Caco-2 (cell line): ENCODE data around the gene GPC1. TPM values are rescaled to one million over a fixed set of nuclear protein-coding genes. Genes with fewer than 3 reads are reported as not detected.

Experiments used
- BruUV-seq: library from RNA; stranded (reverse); fragments of 400-500 nt; replicated peaks from 2 replicates; lab custom pipeline; 2021; lab: Mats Ljungman, UMichigan
- CTCF ChIA-PET: fragments of 300-600 bp; sonication (Branson Sonifier 250); formaldehyde crosslinking; loops from one replicate; lab custom pipeline; 2022; ENCODE audit warnings: antibody characterized with exemption; lab: Charles Lee
- POLR2A ChIA-PET: fragments of 300-600 bp; sonication (Branson Sonifier 250); formaldehyde crosslinking; loops from one replicate; lab custom pipeline; 2022; ENCODE audit warnings: antibody characterized with exemption; lab: Charles Lee
- DNase-seq, 2 experiments: peaks; one replicate each; pipeline versions ENCODE4 v3.0.0 to v3.0.0-alpha.2; 2020 to 2022
- H3K27me3 ChIP-seq: replicated peaks from 2 replicates; pipeline ENCODE4 v1.6.0; 2011; ENCODE audit warnings: low read length; ENCODE audit not compliant: control insufficient read depth, insufficient read depth
- H3K36me3 ChIP-seq: 2 replicates; pipeline ENCODE4 v1.5.1; 2011; ENCODE audit warnings: low read length; ENCODE audit not compliant: control insufficient read depth, insufficient read depth
- H3K4me1 ChIP-seq: fragments of 250-450 bp; sonication (Bioruptor Pico); 2 replicates; pipeline ENCODE4 v1.5.1; 2020; ENCODE audit warnings: mild to moderate bottlenecking
- H3K4me3 ChIP-seq: 2 replicates; pipeline ENCODE4 v1.5.1; 2011; ENCODE audit warnings: low read depth, mild to moderate bottlenecking, control low read depth, low read length
- H3K9me3 ChIP-seq: fragments of 250-450 bp; sonication (Bioruptor Pico); 2 replicates; pipeline ENCODE4 v1.5.1; 2020; ENCODE audit warnings: mild to moderate bottlenecking, moderate library complexity
- H3K27ac Mint-ChIP-seq: one replicate; pipeline ENCODE4 v1.8.0; 2022; ENCODE audit warnings: mixed read lengths; ENCODE audit not compliant: unreplicated experiment
- H3K27me3 Mint-ChIP-seq: one replicate; pipeline ENCODE4 v1.8.0; 2022; ENCODE audit warnings: mixed read lengths; ENCODE audit not compliant: insufficient read depth, unreplicated experiment
- H3K36me3 Mint-ChIP-seq: one replicate; pipeline ENCODE4 v1.8.0; 2022; ENCODE audit warnings: mild to moderate bottlenecking, mixed read lengths; ENCODE audit not compliant: insufficient read depth, unreplicated experiment
- H3K4me1 Mint-ChIP-seq: one replicate; pipeline ENCODE4 v1.8.0; 2022; ENCODE audit warnings: low read depth, mixed read lengths; ENCODE audit not compliant: unreplicated experiment
- H3K4me3 Mint-ChIP-seq: one replicate; pipeline ENCODE4 v1.8.0; 2022; ENCODE audit warnings: mild to moderate bottlenecking, moderate library complexity, mixed read lengths; ENCODE audit not compliant: unreplicated experiment
- H3K9me3 Mint-ChIP-seq: one replicate; pipeline ENCODE4 v1.8.0; 2022; ENCODE audit warnings: mixed read lengths; ENCODE audit not compliant: unreplicated experiment
- CTCF ChIP-seq, 2 experiments: fragments of 200-600 bp in 1 of 2; IDR thresholded peaks; 1 replicate in 1 of 2; 2 replicates in 1 of 2; pipeline versions ENCODE4 v1.5.1 to v1.8.0; 2011 to 2022; ENCODE audit warnings: antibody characterized with exemption in 1 of 2, control low read depth in 1 of 2, inconsistent platforms in 1 of 2, low read depth in 1 of 2, low read length in 1 of 2, mild to moderate bottlenecking in 1 of 2, moderate library complexity in 1 of 2; ENCODE audit not compliant: insufficient read depth in 1 of 2, severe bottlenecking in 1 of 2, unreplicated experiment in 1 of 2
- intact Hi-C: fragments of 100-400 bp; cut with micrococcal nuclease; formaldehyde crosslinking; loops from one replicate; pipeline ENCODE4 v1.10.0; 2022; ENCODE audit not compliant: unreplicated experiment
- total RNA-seq: library from RNA; stranded (reverse); gene quantifications from 2 replicates; pipeline ENCODE4 v1.2.3, GENCODE V29; 2022

Gene GPC1
- total RNA-seq, 1 experiment from 2014 or later, result 45.2 TPM

- H3K4me3 ChIP-seq, result no peak overlapping the region
- Mint-ChIP-seq H3K27ac (no peak overlapping the region), H3K4me1 (no peaks in the 10 kb centered on the region), H3K4me3 (no peak overlapping the region), H3K36me3 (no peaks in the 10 kb centered on the region), H3K9me3 (no peaks in the 10 kb centered on the region), H3K27me3 (no peaks in the 10 kb centered on the region)
- ChIA-PET CTCF (no interaction called here), POLR2A (no interaction called here)
- BruUV-seq, result no TSS peak
- DNase-seq, result no peak
- no peak for TF ChIP-seq CTCF (IDR thresholded peaks at IDR 0.05; ENCODE audit: insufficient read depth in 1 of 2, low read depth in 1 of 2, low read length in 1 of 2, severe bottlenecking in 1 of 2, unreplicated experiment in 1 of 2)
- H3K9me3 ChIP-seq, result no peaks in the 10 kb centered on the region
- intact Hi-C loops, result no loop called here
- H3K36me3 ChIP-seq, result no peaks in the 10 kb centered on the region
- no peaks in the 10 kb centered on the region for H3K4me1 ChIP-seq
- H3K27me3 ChIP-seq, result no peaks in the 10 kb centered on the region
Observed at GRCh38 chr2:240398661-240399267, 36.7 kb upstream of the GPC1 start.

GRCh38 chr2:240399419-240400324 lies 35.8 kb upstream of the GPC1 start:
- ChIA-PET POLR2A (no interaction called here), CTCF (no interaction called here)
- H3K4me3 ChIP-seq, result no peak overlapping the region
- Mint-ChIP-seq H3K4me1 (no peaks in the 10 kb centered on the region), H3K9me3 (no peaks in the 10 kb centered on the region), H3K27me3 (no peaks in the 10 kb centered on the region), H3K4me3 (no peak overlapping the region), H3K27ac (no peak overlapping the region), H3K36me3 (no peaks in the 10 kb centered on the region)
- no peak for DNase-seq
- TF ChIP-seq CTCF (IDR thresholded peaks at IDR 0.05; ENCODE audit: insufficient read depth in 1 of 2, low read depth in 1 of 2, low read length in 1 of 2, severe bottlenecking in 1 of 2, unreplicated experiment in 1 of 2), result no peak
- intact Hi-C loops, result no loop called here
- no peaks in the 10 kb centered on the region for H3K4me1 ChIP-seq
- H3K36me3 ChIP-seq, result no peaks in the 10 kb centered on the region
- H3K27me3 ChIP-seq, result no peaks in the 10 kb centered on the region
- BruUV-seq, result no TSS peak
- H3K9me3 ChIP-seq, result no peaks in the 10 kb centered on the region

- ChIA-PET CTCF (no interaction called here), POLR2A (no interaction called here)
- Histone ChIP-seq H3K36me3 (no peaks in the 10 kb centered on the region), H3K4me1 (no peaks in the 10 kb centered on the region), H3K4me3 (no peak overlapping the region), H3K9me3 (no peaks in the 10 kb centered on the region), H3K27me3 (no peaks in the 10 kb centered on the region)
- Mint-ChIP-seq H3K4me1 (no peaks in the 10 kb centered on the region), H3K36me3 (no peaks in the 10 kb centered on the region), H3K9me3 (no peaks in the 10 kb centered on the region), H3K27ac (no peak overlapping the region), H3K4me3 (no peak overlapping the region), H3K27me3 (no peaks in the 10 kb centered on the region)
- intact Hi-C loops, result no loop called here
- TF ChIP-seq CTCF (IDR thresholded peaks at IDR 0.05; ENCODE audit: insufficient read depth in 1 of 2, low read depth in 1 of 2, low read length in 1 of 2, severe bottlenecking in 1 of 2, unreplicated experiment in 1 of 2), result no peak
- no TSS peak for BruUV-seq
- DNase-seq, result no peak
Observed at GRCh38 chr2:240400371-240401161, 34.9 kb upstream of the GPC1 start.
